ENCODE data around the gene OR4S1.
"Not testable (repeated sequence)": the region's sequence is repeated elsewhere in the genome, so short reads cannot be mapped to it uniquely, and the experiment has no call there.

OR4S1 gene, protein sequence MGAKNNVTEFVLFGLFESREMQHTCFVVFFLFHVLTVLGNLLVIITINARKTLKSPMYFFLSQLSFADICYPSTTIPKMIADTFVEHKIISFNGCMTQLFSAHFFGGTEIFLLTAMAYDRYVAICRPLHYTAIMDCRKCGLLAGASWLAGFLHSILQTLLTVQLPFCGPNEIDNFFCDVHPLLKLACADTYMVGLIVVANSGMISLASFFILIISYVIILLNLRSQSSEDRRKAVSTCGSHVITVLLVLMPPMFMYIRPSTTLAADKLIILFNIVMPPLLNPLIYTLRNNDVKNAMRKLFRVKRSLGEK

DNA sequence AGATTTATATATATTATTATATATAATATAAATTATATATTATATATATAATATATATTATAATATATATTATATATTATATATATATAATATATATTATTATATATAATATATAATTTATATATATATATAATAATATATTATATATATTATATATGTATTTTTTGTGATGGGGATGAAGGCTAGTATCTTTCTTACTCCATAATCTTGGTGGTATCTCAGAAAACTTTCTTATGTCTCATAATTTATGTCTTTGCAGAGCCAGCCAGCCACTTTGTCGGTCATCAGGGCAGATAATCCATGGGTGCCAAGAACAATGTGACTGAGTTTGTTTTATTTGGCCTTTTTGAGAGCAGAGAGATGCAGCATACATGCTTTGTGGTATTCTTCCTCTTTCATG lies at the start of gene OR4S1:
OR4S1 (plus strand) TSS at position 301 of the 400 bp plus-strand sequence; CDS start at position 301, 0 bp downstream.
- no peak for DNase-seq (ENCODE audit: low read depth, low spot score)

DNA sequence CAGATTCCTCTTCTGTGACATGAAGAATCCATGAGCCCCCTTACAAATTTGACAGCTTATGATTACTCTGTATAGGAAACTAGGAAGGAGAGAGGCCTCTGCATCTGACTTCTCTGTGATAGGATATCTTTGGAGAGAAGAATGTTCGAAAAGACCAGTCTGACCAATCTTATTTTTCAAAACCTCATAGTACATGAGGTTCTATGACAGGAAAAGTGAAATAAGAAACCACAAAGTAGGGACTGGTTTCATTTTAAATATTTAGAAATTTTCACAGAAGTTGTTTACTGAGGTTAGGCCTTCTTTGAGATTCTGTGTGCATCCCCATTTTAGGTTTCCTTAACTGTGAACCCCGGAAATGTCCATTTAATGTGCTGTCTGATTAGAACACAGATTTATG lies 44.4 kb upstream of the OR4S1 start:
- DNase-seq (ENCODE audit: low read depth, low spot score) = no peak

DNA sequence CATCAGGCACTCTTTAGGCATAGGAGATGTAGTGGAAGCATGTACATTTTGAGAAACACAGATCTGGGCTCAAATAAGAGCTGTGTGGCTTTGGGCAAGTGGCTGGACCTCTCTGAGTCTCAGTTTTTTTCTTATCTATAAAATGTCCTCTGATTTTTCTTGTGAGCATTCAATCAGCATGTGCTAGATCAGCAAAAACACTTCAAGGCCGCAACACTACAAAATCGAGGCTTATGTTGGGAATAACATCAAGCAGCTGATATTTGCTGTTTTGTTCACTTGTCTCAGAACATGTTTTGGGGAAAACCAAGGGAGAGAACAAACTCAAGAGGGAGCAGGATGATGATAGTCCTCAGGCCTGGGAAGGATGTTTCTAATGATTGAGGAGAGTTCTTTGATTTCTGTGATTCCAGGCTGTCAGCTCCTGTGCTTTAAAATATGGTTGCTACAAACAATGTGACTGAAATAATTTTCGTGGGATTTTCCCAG lies 42.6 kb upstream of the OR4S1 start, which contains the start of gene OR4X1:
OR4X1 (plus strand) TSS at position 439 of the 489 bp plus-strand sequence; CDS start at position 439, 0 bp downstream.
- DNase-seq (ENCODE audit: low read depth, low spot score) = no peak

DNA sequence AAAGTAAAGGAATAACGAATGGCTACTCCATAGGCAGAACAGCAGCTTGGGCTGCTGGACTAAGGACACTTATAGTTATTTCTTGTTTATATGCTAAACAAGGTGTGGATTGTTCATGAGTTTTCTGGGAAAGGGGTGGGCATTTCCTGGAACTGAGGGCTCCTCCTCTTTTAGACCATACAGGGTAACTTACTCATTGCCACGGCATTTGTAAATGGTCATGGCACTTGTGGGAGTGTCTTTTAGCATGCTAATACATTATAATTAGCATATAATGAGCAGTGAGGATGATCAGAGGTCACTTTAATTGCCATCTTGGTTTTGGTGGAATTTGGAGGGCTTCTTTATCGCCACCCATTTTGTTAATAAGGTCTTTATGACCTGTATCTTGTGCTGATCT lies 35.4 kb upstream of the OR4S1 start:
- DNase-seq (ENCODE audit: low read depth, low spot score) = no peak

DNA sequence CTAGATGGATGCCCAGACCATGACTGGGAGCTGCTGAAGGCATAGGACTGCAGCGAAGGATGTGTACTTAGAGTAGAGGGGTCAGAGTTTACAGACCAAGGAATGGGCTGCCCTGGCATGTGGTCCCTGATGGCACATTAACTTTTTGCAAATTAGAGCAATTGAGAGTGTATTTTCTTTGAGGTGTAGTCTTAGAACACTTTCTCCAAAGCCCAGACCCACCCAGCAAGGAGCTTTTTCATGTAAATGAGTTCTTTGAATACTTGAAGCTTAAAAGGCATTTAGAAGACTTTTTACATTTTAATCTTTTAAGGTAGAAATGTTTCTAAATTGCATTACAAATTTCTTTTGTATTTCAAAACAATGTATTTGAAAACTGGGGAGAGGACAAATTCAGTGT lies 33.4 kb upstream of the OR4S1 start:
- DNase-seq (ENCODE audit: low read depth, low spot score) = peak; percentile 11

DNA sequence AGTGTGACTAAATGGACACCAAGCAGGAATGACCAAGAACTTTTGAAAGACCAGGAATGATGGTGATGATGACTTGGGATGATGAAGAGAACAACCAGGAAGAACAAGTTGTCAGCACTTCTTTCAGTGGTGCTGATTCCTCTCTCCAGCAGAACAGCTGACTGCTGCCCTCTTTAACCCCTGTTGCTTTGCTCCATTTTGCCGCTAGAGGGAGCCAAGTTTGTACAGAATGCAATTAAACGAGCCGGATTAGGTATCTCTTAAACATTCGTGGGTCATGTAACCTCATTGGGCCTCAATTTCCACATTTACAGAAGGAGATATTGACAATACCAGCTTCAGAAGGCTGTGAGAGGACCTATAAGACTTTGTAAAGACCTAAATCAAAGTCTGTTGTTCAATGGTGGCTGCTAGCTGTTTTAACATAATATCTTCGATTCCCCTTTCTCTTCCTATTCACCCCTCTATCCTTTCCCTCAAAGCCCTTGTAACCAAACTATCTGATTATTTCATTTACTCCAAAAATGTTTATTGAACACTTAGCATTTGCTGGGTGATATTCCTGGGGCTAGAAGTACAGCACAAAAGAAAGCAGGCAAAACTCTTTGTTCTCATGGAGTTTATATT lies 1.9 kb downstream of the OR4S1 start:
- peak; percentile 72 for DNase-seq (ENCODE audit: low read depth, low spot score)

DNA sequence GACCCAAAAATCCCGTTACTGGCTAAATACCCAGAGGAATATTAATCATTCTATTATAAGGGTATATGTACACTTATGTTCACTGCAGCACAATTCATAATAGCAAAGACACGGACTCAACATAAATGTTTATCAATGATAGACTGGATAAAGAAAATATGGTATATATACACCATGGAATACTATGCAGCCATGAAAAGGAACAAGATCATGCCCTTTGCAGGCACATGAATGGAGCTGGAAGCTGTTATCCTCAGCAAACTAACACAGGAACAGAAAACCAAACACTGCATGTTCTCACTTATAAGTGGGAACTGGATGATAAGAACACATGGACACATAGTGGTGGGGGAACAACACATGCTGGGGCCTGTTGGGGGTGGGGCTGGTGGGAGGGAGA lies 7.6 kb downstream of the OR4S1 start:
- DNase-seq (ENCODE audit: low read depth, low spot score) = not testable (repeated sequence)

DNA sequence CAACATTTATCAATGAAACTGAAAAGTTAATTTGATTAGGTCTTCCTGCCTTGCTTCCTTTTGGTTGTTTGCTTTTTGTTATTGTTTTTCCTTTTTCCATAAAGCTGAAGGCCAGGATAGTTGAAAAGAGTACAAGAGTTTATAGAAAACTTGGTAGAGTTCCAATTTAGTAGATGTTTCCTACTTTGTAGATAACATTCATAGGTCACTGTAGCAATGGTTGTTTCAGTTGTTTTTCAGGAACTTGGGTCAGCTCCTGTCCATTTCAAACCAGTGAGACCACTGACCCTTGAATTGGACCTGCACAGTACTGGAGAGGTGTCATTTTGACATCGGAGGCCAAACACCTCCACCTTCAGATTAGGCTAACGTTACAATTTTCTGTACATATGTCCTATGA lies 13.8 kb downstream of the OR4S1 start:
- DNase-seq (ENCODE audit: low read depth, low spot score) = not testable (repeated sequence)

DNA sequence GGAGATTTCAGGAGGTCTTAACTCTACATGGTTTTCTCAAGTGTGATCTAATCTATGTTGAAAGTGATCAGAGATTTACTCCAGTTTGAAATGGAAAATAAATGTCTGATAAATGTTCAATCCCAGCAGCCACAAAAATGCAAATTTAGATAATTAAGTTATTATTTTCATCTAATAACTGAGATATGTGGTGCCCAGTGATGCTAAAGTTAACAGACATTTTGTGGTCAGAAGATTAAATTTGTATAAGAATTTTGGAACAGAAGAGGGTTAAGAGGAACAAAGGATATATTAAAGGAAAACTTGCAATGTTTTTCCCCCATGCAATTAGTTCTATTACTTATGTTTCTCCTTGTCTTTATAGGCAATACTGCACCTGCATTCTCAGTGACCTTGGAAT lies 18.6 kb downstream of the OR4S1 start, which contains the start of gene OR4C3:
OR4C3 (plus strand) TSS at position 301 of the 400 bp plus-strand sequence. CDS start 102 bp downstream, outside the sequence.
- DNase-seq (ENCODE audit: low read depth, low spot score) = not testable (repeated sequence)

DNA sequence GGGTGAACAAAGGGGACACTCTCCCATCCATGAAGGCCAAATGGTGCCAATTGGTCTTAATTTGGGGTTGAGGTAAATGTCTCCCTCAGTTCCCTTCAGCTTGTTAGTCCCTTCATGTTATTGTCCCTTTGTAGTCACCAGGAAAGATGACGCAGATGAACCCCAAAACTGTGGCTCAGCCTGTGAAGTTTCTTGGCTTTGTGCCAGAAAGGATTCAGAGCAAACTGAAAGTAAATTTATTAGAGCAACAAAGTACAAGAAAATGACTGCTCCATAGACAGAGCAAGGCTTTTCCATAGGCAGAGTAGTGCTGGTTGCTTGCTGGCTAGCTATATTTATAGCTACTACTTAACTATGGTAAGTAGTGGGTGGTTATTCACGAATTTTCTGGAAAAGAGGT lies 35.4 kb downstream of the OR4S1 start:
- DNase-seq (ENCODE audit: low read depth, low spot score) = no peak

DNA sequence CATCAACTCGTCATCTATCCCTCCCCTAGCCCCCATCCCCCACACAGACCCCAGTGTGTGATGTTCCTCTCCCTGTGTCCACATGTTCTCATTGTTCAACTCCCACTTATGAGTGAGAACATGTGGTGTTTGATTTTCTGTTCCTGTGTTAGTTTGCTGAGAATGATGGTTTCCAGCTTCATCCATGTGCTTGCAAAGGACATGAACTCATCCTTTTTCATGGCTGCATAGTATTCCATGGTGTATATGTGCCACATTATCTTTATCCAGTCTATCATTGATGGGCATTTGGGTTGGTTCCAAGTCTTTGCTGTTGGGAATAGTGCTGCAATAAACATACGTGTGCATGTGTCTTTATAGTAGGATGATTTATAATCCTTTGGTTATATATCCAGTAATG lies 36.5 kb downstream of the OR4S1 start:
- DNase-seq (ENCODE audit: low read depth, low spot score) = not testable (repeated sequence)

DNA sequence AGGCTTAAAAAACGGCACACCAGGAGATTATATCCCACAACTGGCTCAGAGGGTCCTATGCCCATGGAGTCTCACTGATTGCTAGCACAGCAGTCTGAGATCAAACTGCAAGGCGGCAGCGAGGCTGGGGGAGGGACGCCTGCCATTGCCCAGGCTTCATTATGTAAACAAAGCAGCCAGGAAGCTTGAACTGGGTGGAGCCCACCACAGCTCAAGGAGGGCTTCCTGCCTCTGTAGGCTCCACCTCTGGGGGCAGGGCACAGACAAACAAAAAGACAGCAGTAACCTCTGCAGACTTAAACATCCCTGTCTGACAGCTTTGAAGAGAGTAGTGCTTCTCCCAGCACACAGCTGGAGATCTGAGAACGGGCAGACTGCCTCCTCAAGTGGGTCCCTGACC lies 40.3 kb downstream of the OR4S1 start:
- not testable (repeated sequence) for DNase-seq (ENCODE audit: low read depth, low spot score)

DNA sequence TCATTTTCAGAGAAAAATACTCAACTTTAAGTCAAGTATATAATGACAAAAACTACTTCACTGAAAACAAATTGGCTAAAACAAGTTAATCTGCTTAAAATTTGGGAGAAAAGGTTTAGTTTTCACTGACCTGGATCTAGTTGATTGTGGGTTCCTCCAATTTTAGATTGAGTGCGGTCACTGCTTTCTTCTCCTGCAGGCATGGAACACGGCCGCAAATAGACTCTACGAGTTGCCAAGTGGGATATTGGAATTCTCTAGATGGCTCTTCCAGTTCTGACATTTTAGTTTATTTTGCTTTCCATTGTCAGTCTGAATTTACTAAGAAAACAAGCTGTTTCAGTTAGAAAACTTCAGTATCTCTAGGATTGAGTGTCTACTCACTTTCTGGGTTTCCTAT lies 48.0 kb downstream of the OR4S1 start:
- no peak for DNase-seq (ENCODE audit: low read depth, low spot score)

DNA sequence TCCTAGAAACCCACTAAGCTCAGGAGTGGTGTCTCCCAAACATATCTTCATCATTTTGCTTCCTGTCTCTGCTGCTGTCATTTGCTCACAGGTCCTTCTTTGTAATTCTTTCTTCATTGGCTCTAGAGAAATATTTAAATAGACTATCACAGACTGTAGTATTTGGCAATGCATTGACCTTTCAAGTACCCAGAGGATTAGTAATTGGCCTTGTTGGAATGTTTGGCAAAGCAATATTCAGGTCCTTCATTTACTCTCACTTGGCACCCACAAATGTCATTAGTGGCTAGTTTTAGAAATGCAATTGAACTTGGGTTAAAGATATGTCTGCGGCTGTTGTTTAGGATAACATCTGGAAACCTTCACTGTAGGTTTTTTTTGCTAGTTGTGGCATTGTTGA lies 48.7 kb downstream of the OR4S1 start:
- DNase-seq (ENCODE audit: low read depth, low spot score) = no peak
